ENCODE data around the gene CSGALNACT2. TPM values are rescaled to one million over a fixed set of nuclear protein-coding genes. Genes with fewer than 3 reads are reported as not detected.

The CSGALNACT2 gene
- total RNA-seq, 1 experiment from 2014 or later: 5.1 TPM

DNA sequence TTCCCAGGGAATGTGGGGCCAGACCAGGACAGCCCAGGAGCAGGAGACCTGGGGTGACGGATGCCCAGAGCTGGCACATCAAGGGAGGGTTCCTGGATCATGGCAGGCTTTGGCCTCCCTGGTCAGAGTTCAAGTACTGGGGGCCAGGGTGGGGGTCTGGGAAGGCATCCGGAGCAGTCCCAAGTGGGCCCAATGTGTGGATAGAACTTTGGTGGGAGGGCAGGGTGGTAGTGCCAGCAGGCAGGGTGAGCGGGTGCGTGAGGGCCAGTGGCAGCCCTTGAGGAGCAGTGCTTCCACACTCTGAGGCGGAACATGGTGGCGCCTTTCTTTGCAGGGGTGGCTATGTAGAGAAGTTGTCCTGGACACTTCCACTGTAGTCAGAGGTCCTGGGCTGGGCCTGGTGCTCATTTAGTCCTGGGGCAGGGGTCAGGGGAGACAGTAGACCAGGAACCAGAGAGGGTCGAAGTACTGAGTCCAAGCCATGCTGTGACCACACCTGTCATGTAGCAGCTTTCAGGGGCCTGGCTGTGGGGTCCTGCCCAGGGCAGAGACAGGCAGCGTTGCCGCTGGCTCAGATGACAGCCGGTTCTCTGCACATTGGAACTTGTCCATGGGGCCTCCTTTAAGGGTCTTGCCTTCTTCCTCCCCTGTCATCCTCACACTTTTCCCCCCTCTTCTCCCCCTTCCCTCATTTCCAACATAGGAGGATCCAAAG lies 22.2 kb upstream of the CSGALNACT2 start:
- no peak overlapping the region for H3K27ac Mint-ChIP-seq
- H3K4me1 Mint-ChIP-seq: no peaks in the 10 kb centered on the region
- ATAC-seq (no peak), DNase-seq (ENCODE audit: low spot score) (no peak)
- no peak overlapping the region for H3K4me3 Mint-ChIP-seq
- ChIA-PET CTCF (no interaction called here), POLR2A (no interaction called here)
- TF ChIP-seq, protein P1, sequence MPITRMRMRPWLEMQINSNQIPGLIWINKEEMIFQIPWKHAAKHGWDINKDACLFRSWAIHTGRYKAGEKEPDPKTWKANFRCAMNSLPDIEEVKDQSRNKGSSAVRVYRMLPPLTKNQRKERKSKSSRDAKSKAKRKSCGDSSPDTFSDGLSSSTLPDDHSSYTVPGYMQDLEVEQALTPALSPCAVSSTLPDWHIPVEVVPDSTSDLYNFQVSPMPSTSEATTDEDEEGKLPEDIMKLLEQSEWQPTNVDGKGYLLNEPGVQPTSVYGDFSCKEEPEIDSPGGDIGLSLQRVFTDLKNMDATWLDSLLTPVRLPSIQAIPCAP (CRISPR knock-in tag; IDR thresholded peaks at IDR 0.05): no peak
- no peak for TF ChIP-seq SMAD3 (CRISPR knock-in tag; IDR thresholded peaks at IDR 0.05; ENCODE audit: borderline replicate concordance)
- TF ChIP-seq, protein P2, sequence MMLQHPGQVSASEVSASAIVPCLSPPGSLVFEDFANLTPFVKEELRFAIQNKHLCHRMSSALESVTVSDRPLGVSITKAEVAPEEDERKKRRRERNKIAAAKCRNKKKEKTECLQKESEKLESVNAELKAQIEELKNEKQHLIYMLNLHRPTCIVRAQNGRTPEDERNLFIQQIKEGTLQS (CRISPR knock-in tag; conservative IDR thresholded peaks at IDR 0.05): no peak
- TF ChIP-seq, protein P3, sequence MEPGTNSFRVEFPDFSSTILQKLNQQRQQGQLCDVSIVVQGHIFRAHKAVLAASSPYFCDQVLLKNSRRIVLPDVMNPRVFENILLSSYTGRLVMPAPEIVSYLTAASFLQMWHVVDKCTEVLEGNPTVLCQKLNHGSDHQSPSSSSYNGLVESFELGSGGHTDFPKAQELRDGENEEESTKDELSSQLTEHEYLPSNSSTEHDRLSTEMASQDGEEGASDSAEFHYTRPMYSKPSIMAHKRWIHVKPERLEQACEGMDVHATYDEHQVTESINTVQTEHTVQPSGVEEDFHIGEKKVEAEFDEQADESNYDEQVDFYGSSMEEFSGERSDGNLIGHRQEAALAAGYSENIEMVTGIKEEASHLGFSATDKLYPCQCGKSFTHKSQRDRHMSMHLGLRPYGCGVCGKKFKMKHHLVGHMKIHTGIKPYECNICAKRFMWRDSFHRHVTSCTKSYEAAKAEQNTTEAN (CRISPR knock-in tag; IDR thresholded peaks at IDR 0.05): no peak
- H3K9me3 Mint-ChIP-seq: no peaks in the 10 kb centered on the region
- no peaks in the 10 kb centered on the region for H3K27me3 Mint-ChIP-seq (ENCODE audit: low read depth)
- no peaks in the 10 kb centered on the region for H3K36me3 Mint-ChIP-seq

- CTCF ChIA-PET: no interaction called here
- no peaks in the 10 kb centered on the region for H3K4me1 Mint-ChIP-seq
- TF ChIP-seq, protein P4, sequence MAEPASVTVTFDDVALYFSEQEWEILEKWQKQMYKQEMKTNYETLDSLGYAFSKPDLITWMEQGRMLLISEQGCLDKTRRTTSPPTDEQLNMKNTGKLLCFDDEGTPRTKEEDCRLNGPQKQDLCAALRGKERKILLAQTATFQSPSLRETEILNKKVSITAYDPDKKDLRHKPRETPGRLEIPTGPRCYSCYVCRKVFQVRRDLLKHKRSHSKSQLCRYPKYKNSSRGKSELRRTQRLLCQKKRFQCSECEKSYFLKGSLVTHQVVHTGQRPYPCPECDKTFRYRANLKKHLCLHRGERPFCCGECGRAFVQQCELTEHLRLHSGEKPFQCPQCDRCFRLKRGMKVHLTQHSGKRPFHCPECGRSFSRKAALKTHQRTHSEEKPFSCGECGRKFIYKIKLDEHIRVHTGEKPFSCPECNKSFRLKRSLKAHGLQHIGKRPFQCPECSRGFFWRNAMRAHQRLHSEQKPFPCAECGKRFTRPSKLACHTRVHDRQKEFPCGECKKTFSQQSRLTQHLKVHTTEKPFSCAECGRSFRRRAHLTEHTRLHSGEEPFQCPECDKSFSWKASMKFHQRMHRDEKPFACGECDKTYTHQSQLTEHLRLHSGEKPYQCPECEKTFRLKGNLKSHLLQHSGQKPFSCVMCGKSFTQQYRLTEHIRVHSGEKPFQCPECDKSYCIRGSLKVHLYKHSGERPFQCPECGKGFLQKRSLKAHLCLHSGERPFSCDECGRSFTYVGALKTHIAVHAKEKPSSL (CRISPR knock-in tag; conservative IDR thresholded peaks at IDR 0.05): no peak
- no peak for TF ChIP-seq ETV6 (CRISPR knock-in tag; IDR thresholded peaks at IDR 0.05)
- TF ChIP-seq, protein P5, sequence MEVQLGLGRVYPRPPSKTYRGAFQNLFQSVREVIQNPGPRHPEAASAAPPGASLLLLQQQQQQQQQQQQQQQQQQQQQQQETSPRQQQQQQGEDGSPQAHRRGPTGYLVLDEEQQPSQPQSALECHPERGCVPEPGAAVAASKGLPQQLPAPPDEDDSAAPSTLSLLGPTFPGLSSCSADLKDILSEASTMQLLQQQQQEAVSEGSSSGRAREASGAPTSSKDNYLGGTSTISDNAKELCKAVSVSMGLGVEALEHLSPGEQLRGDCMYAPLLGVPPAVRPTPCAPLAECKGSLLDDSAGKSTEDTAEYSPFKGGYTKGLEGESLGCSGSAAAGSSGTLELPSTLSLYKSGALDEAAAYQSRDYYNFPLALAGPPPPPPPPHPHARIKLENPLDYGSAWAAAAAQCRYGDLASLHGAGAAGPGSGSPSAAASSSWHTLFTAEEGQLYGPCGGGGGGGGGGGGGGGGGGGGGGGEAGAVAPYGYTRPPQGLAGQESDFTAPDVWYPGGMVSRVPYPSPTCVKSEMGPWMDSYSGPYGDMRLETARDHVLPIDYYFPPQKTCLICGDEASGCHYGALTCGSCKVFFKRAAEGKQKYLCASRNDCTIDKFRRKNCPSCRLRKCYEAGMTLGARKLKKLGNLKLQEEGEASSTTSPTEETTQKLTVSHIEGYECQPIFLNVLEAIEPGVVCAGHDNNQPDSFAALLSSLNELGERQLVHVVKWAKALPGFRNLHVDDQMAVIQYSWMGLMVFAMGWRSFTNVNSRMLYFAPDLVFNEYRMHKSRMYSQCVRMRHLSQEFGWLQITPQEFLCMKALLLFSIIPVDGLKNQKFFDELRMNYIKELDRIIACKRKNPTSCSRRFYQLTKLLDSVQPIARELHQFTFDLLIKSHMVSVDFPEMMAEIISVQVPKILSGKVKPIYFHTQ (CRISPR knock-in tag; IDR thresholded peaks at IDR 0.05): no peak
- no peak for TF ChIP-seq TEAD4 (CRISPR knock-in tag; IDR thresholded peaks at IDR 0.05)
- TF ChIP-seq ZNF121 (CRISPR knock-in tag; IDR thresholded peaks at IDR 0.05): no peak
- DNase-seq (ENCODE audit: low spot score) (no peak), ATAC-seq (no peak)
- H3K27ac Mint-ChIP-seq: no peak overlapping the region
- H3K27me3 Mint-ChIP-seq (ENCODE audit: low read depth): no peaks in the 10 kb centered on the region
- POLR2A ChIA-PET: no interaction called here
- H3K9me3 Mint-ChIP-seq: no peaks in the 10 kb centered on the region
- no peak overlapping the region for H3K4me3 Mint-ChIP-seq
- no peaks in the 10 kb centered on the region for H3K36me3 Mint-ChIP-seq
These were observed 21.6 kb upstream of the CSGALNACT2 start for GRCh38 chr10:43116596-43116995.

GRCh38 chr10:43117031-43117776 lies 21.0 kb upstream of the CSGALNACT2 start:
- Mint-ChIP-seq H3K27ac (no peak overlapping the region), H3K4me1 (no peaks in the 10 kb centered on the region), H3K4me3 (no peak overlapping the region), H3K9me3 (no peaks in the 10 kb centered on the region), H3K36me3 (no peaks in the 10 kb centered on the region), H3K27me3 (ENCODE audit: low read depth) (no peaks in the 10 kb centered on the region)
- no peak for DNase-seq (ENCODE audit: low spot score)
- ChIA-PET CTCF (interaction anchor here (0.9 kb wide), 1 partner anchor 38 kb away, joined by 4 read pairs; no protein-coding TSS in a partner anchor), POLR2A (no interaction called here)
- ATAC-seq: no peak
- TF ChIP-seq, protein P6, sequence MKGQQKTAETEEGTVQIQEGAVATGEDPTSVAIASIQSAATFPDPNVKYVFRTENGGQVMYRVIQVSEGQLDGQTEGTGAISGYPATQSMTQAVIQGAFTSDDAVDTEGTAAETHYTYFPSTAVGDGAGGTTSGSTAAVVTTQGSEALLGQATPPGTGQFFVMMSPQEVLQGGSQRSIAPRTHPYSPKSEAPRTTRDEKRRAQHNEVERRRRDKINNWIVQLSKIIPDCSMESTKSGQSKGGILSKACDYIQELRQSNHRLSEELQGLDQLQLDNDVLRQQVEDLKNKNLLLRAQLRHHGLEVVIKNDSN (CRISPR knock-in tag; IDR thresholded peaks at IDR 0.05): no peak
- no peak for TF ChIP-seq STAT6 (CRISPR knock-in tag; conservative IDR thresholded peaks at IDR 0.05; ENCODE audit: low read depth)
- TF ChIP-seq JAZF1 (CRISPR knock-in tag; IDR thresholded peaks at IDR 0.05): no peak
- no peak for TF ChIP-seq ZNF317 (CRISPR knock-in tag; IDR thresholded peaks at IDR 0.05; ENCODE audit: borderline replicate concordance, low read depth)
- TF ChIP-seq GRHL2 (CRISPR knock-in tag; IDR thresholded peaks at IDR 0.05; ENCODE audit: insufficient replicate concordance, severe bottlenecking): no peak
- no peak for TF ChIP-seq NR2C2 (CRISPR knock-in tag; IDR thresholded peaks at IDR 0.05)
- TF ChIP-seq MXD4 (CRISPR knock-in tag; IDR thresholded peaks at IDR 0.05; ENCODE audit: borderline replicate concordance): no peak
- no peak for TF ChIP-seq TCF7 (CRISPR knock-in tag; IDR thresholded peaks at IDR 0.05; ENCODE audit: low read depth)
